ENCODE results near the gene TACR1.

DNA sequence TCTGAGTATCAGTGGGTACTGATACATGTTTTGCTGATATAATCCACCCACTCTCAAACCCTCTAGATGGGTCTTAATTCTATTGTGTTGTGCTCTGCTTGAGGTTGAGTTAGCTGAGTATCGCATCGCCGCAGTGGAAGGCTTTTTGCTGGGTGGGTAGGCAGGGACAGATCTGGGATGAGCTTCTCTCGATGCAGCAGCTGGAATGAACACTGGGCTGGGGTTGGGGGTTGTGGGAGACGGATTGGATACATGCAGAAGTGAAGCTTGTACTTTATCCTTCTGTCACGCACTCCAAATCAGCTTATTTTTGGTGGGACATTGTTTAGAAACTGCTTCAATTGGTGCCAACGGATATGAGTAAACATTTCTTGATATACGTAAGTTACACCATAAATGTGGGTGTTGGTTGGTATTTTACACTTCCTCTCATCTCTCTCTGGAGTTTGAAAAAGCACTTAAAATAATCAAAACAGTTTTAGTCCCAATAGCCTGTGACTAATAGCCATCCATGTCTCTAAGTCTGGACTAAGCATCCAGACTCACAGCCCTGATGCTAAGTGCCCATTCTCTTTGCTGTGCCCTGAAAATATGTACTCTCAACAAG, 133.8 kb downstream of the TACR1 start:
- TF ChIP-seq, protein P1, sequence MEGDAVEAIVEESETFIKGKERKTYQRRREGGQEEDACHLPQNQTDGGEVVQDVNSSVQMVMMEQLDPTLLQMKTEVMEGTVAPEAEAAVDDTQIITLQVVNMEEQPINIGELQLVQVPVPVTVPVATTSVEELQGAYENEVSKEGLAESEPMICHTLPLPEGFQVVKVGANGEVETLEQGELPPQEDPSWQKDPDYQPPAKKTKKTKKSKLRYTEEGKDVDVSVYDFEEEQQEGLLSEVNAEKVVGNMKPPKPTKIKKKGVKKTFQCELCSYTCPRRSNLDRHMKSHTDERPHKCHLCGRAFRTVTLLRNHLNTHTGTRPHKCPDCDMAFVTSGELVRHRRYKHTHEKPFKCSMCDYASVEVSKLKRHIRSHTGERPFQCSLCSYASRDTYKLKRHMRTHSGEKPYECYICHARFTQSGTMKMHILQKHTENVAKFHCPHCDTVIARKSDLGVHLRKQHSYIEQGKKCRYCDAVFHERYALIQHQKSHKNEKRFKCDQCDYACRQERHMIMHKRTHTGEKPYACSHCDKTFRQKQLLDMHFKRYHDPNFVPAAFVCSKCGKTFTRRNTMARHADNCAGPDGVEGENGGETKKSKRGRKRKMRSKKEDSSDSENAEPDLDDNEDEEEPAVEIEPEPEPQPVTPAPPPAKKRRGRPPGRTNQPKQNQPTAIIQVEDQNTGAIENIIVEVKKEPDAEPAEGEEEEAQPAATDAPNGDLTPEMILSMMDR (IDR thresholded peaks at IDR 0.05), result no peak
- TF ChIP-seq POLR2A (IDR thresholded peaks at IDR 0.05), result no peak

All from esophagus squamous epithelium (tissue), 4 donors.